HCT116 (cell line): Measurements from ENCODE around the gene SLC27A5. TPM values are rescaled to one million over a fixed set of nuclear protein-coding genes. Genes with fewer than 3 reads are reported as not detected.
A peak's percentile ranks its signal among the peaks of the same experiment; 100 is the strongest.

Experiments
- ATAC-seq: fragments of 200-7000 bp; cut with Tn5 transposase; 2 replicates; pipeline ENCODE4 v1.9.1; 2020; ENCODE audit warnings: mild to moderate bottlenecking, moderate library complexity
- BruUV-seq: library from RNA; stranded (reverse); fragments of 400-500 nt; replicated peaks from 2 replicates; lab custom pipeline; 2021; lab: Mats Ljungman, UMichigan
- CTCF ChIA-PET: fragments of 300-600 bp; sonication (Branson Sonifier 250); formaldehyde crosslinking; loops from one replicate; lab custom pipeline; 2021; ENCODE audit warnings: antibody characterized with exemption; lab: Charles Lee
- POLR2A ChIA-PET: fragments of 300-600, 350-600 bp; sonication (Branson Sonifier 250); formaldehyde crosslinking; loops from one replicate; lab custom pipeline; 2021; ENCODE audit warnings: antibody characterized with exemption; lab: Charles Lee
- RAD21 ChIA-PET, 2 experiments: fragments of 300-600 bp; sonication (Branson Sonifier 250); formaldehyde crosslinking; loops; one replicate each; lab custom pipeline; 2023; ENCODE audit warnings: low total read pairs in 2 of 2; ENCODE audit not compliant: uncharacterized antibody in 2 of 2, unreplicated experiment in 2 of 2, low non-redundant PET in 1 of 2; lab: Charles Lee
- DNase-seq: peaks from one replicate; pipeline ENCODE4 v3.0.0-alpha.2; 2010; ENCODE audit warnings: low read depth, low spot score
- H2AFZ ChIP-seq: fragments of 200-600 bp; shearing (Covaris generic), sonication (generic); 2 replicates; pipeline ENCODE4 v1.6.1; 2017; ENCODE audit warnings: low read depth, mixed run types, mixed read lengths, antibody characterized with exemption, low read length; ENCODE audit not compliant: poor library complexity, severe bottlenecking
- H3K27ac ChIP-seq: 2 replicates; pipeline ENCODE4 v1.5.1; 2012; ENCODE audit warnings: low read depth, low read length
- H3K27me3 ChIP-seq: fragments of 200-600 bp; sonication (generic); 2 replicates; pipeline ENCODE4 v1.6.1; 2016; ENCODE audit warnings: mixed run types, low read length, mixed read lengths; ENCODE audit not compliant: insufficient read depth
- H3K36me3 ChIP-seq, 2 experiments: fragments of 200-500 bp in 1 of 2; fragments of 200-600 bp in 1 of 2; sonication (Bioruptor generic) in 1 of 2; sonication (generic) in 1 of 2; 2 replicates each; pipeline versions ENCODE4 v1.5.1 to v1.6.1; 2014 to 2016; ENCODE audit warnings: low read length in 2 of 2, inconsistent platforms in 1 of 2, mixed read lengths in 1 of 2, mixed run types in 1 of 2; ENCODE audit not compliant: insufficient read depth in 2 of 2, control insufficient read depth in 1 of 2
- H3K4me1 ChIP-seq, 2 experiments: fragments of 200-600 bp in 1 of 2; sonication (generic) in 1 of 2; 2 replicates each; pipeline versions ENCODE4 v1.5.1 to v1.6.1; 2012 to 2017; ENCODE audit warnings: low read length in 2 of 2, inconsistent platforms in 1 of 2, mild to moderate bottlenecking in 1 of 2, mixed read lengths in 1 of 2, mixed run types in 1 of 2, moderate library complexity in 1 of 2; ENCODE audit not compliant: insufficient read depth in 2 of 2, control insufficient read depth in 1 of 2
- H3K4me2 ChIP-seq: fragments of 200-600 bp; sonication (generic); 2 replicates; pipeline ENCODE4 v1.6.1; 2017; ENCODE audit warnings: mixed run types, low read length, mixed read lengths
- H3K4me3 ChIP-seq, 2 experiments: fragments of 200-600 bp in 1 of 2; sonication (generic) in 1 of 2; replicated peaks in 1 of 2; 2 replicates each; pipeline ENCODE4 v1.5.1; 2011 to 2016; ENCODE audit warnings: low read length in 2 of 2, control low read depth in 1 of 2, low read depth in 1 of 2, mild to moderate bottlenecking in 1 of 2, mixed read lengths in 1 of 2, mixed run types in 1 of 2
- H3K79me2 ChIP-seq: fragments of 200-600 bp; sonication (generic); 2 replicates; pipeline ENCODE4 v1.6.1; 2017; ENCODE audit warnings: mild to moderate bottlenecking, mixed run types, low read length, moderate library complexity, mixed read lengths; ENCODE audit not compliant: insufficient read depth
- H3K9ac ChIP-seq: fragments of 200-600 bp; sonication (generic); 2 replicates; pipeline ENCODE4 v1.6.1; 2016; ENCODE audit warnings: low read length, mixed read lengths
- H3K9me2 ChIP-seq: fragments of 200-600 bp; sonication (generic), shearing (Covaris generic); 2 replicates; pipeline ENCODE4 v1.6.1; 2017; ENCODE audit warnings: mixed run types, mild to moderate bottlenecking, moderate library complexity; ENCODE audit not compliant: insufficient read depth
- H3K9me3 ChIP-seq, 2 experiments: fragments of 200-500 bp in 1 of 2; fragments of 200-600 bp in 1 of 2; sonication (Bioruptor generic) in 1 of 2; sonication (generic) in 1 of 2; 2 replicates each; pipeline ENCODE4 v1.6.1; 2014 to 2017; ENCODE audit warnings: low read length in 2 of 2, mixed read lengths in 2 of 2, inconsistent platforms in 1 of 2, low read depth in 1 of 2, mild to moderate bottlenecking in 1 of 2, mixed run types in 1 of 2, moderate library complexity in 1 of 2; ENCODE audit not compliant: control insufficient read depth in 1 of 2, insufficient read depth in 1 of 2
- H4K20me1 ChIP-seq: fragments of 200-600 bp; sonication (generic), shearing (Covaris generic); 2 replicates; pipeline ENCODE4 v1.6.1; 2017; ENCODE audit warnings: mixed run types, mild to moderate bottlenecking, moderate library complexity; ENCODE audit not compliant: insufficient read depth
- ATF3 ChIP-seq: IDR thresholded peaks from 2 replicates; pipeline ENCODE4 v1.6.1; 2012
- CBX3 ChIP-seq: IDR thresholded peaks from 2 replicates; pipeline ENCODE4 v1.6.1; 2012; ENCODE audit warnings: low read depth
- CTCF ChIP-seq, 3 experiments: fragments of 200-600 bp in 1 of 3; sonication (generic) in 1 of 3; IDR thresholded peaks in 2 of 3; conservative IDR thresholded peaks in 1 of 3; 2 replicates each; pipeline ENCODE4 v1.5.1; 2012 to 2017; ENCODE audit warnings: low read depth in 2 of 3, low read length in 2 of 3, antibody characterized with exemption in 1 of 3, borderline replicate concordance in 1 of 3, control low read depth in 1 of 3, mild to moderate bottlenecking in 1 of 3, mixed read lengths in 1 of 3, mixed run types in 1 of 3, moderate library complexity in 1 of 3; ENCODE audit not compliant: insufficient read depth in 1 of 3
- ELF1 ChIP-seq: IDR thresholded peaks from 2 replicates; pipeline ENCODE4 v1.6.1; 2012; ENCODE audit warnings: low read depth, borderline replicate concordance
- EZH2 ChIP-seq: fragments of 200-600 bp; sonication (generic); IDR thresholded peaks from 2 replicates; pipeline ENCODE4 v1.6.1; 2017; ENCODE audit warnings: antibody characterized with exemption, mixed run types
- EZH2phosphoT487 ChIP-seq: fragments of 200-600 bp; IDR thresholded peaks from 2 replicates; pipeline ENCODE4 v1.6.1; 2018; ENCODE audit warnings: antibody characterized with exemption, borderline replicate concordance
- FOSL1 ChIP-seq: IDR thresholded peaks from 2 replicates; pipeline ENCODE4 v1.6.1; 2012; ENCODE audit warnings: low read depth
- JUND ChIP-seq: IDR thresholded peaks from 2 replicates; pipeline ENCODE4 v1.6.1; 2012
- POLR2A ChIP-seq: IDR thresholded peaks from 2 replicates; pipeline ENCODE4 v1.7.0; 2011; ENCODE audit warnings: borderline replicate concordance; ENCODE audit not compliant: insufficient read depth, insufficient read length; ENCODE audit errors: extremely low read depth
- POLR2AphosphoS5 ChIP-seq: IDR thresholded peaks from 2 replicates; pipeline ENCODE4 v1.6.1; 2011; ENCODE audit warnings: mild to moderate bottlenecking, low read depth, low read length, moderate library complexity
- SP1 ChIP-seq: IDR thresholded peaks from 2 replicates; pipeline ENCODE4 v1.6.1; 2012; ENCODE audit warnings: low read depth
- SRF ChIP-seq: IDR thresholded peaks from 2 replicates; pipeline ENCODE4 v1.6.1; 2012; ENCODE audit warnings: low read depth
- YY1 ChIP-seq: IDR thresholded peaks from 2 replicates; pipeline ENCODE4 v1.6.1; 2011; ENCODE audit warnings: low read length, low read depth, moderate library complexity, mild to moderate bottlenecking; ENCODE audit not compliant: insufficient replicate concordance; ENCODE audit errors: extremely low read depth
- ZBTB33 ChIP-seq: IDR thresholded peaks from 2 replicates; pipeline ENCODE4 v1.6.1; 2011; ENCODE audit warnings: mild to moderate bottlenecking, low read length, moderate library complexity; ENCODE audit not compliant: insufficient replicate concordance; ENCODE audit errors: extremely low read depth
- intact Hi-C: fragments of 100-400 bp; cut with micrococcal nuclease; formaldehyde crosslinking; loops from 2 replicates; pipeline ENCODE4 v1.10.0; 2022
- total RNA-seq: library from RNA; stranded (reverse); gene quantifications from one replicate; pipeline ENCODE4 v1.2.1, GENCODE V29; 2021; ENCODE audit not compliant: unreplicated experiment

SLC27A5 gene
- total RNA-seq, 1 experiment from 2014 or later, result 27.1 TPM

GRCh38 chr19:58466089-58466759, 45.6 kb downstream of the SLC27A5 start:
- peak; percentile 58 for ATAC-seq
- Histone ChIP-seq H3K9me2 (no peaks in the 10 kb centered on the region), H3K27me3 (no peaks in the 10 kb centered on the region), H3K9ac (peak overlapping the region; percentile 74; the same call in 1 of the 2 replicates)
- POLR2A ChIA-PET, result no interaction called here
- TF ChIP-seq FOSL1 (no peak), ELF1 (no peak), EZH2 (no peak), SRF (no peak), CBX3 (no peak), SP1 (no peak), ZBTB33 (no peak), JUND (no peak), YY1 (no peak), POLR2AphosphoS5 (no peak), CTCF (IDR thresholded peaks at IDR 0.05 in 2 of 3, conservative IDR thresholded peaks at IDR 0.05 in 1 of 3; ENCODE audit: borderline replicate concordance in 1 of 3, insufficient read depth in 1 of 3, low read depth in 2 of 3, low read length in 2 of 3) (no peak), EZH2phosphoT487 (no peak), POLR2A (no peak), ATF3 (no peak)
- TF ChIP-seq, all 23 proteins: peak for 0
- RAD21 ChIA-PET, result no interaction called here
- Histone ChIP-seq H3K4me2 (peak overlapping the region; percentile 70), H4K20me1 (no peaks in the 10 kb centered on the region), H3K9me3 (no peaks in the 10 kb centered on the region), H3K4me1 (peaks cover 2 to 12% of the 10 kb centered on the region in 2 experiments; a peak in 2 of 4 replicates), H3K36me3 (peaks cover 4 to 5% of the 10 kb centered on the region in 2 experiments; a peak in 2 of 4 replicates), H3K79me2 (peaks cover 16% of the 10 kb centered on the region; the same call in 1 of the 2 replicates), H3K27ac (peak overlapping the region; percentile 36; the same call in 1 of the 2 replicates), H2AFZ (no peak overlapping the region), H3K4me3 (peak overlapping the region; percentile 77 to 80)
- no peak for DNase-seq
- CTCF ChIA-PET, result interaction anchor here (1.0 kb wide), 1 partner anchor 9 kb away, joined by 3 read pairs; the partner anchor contains the start of gene ZNF446
- BruUV-seq, result no TSS peak
- intact Hi-C loops, result loop anchor here (1.0 kb wide), 1 partner anchor 58 kb away; the partner anchor contains the start of gene ZNF584
